DOHH2 (cell line): ENCODE results near the gene CFAP97.

Experiments
- CTCF ChIP-seq: fragments of 200-600 bp; sonication (generic); IDR thresholded peaks from one replicate; pipeline ENCODE4 v1.5.1; 2014; ENCODE audit warnings: antibody characterized with exemption, mild to moderate bottlenecking, low read depth, low read length; ENCODE audit not compliant: poor library complexity, severe bottlenecking
- EZH2phosphoT487 ChIP-seq: fragments of 200-600 bp; sonication (generic); IDR thresholded peaks from 2 replicates; pipeline ENCODE4 v1.6.1; 2017; ENCODE audit warnings: borderline replicate concordance, mild to moderate bottlenecking, antibody characterized with exemption, low read length, moderate library complexity, mixed read lengths

- TF ChIP-seq CTCF = no peak
- no peak for TF ChIP-seq EZH2phosphoT487
Observed at GRCh38 chr4:185186769-185187168, 17.0 kb downstream of the CFAP97 start.
